Measurements from ENCODE around the gene AKR7A2.

The AKR7A2 gene

DNA sequence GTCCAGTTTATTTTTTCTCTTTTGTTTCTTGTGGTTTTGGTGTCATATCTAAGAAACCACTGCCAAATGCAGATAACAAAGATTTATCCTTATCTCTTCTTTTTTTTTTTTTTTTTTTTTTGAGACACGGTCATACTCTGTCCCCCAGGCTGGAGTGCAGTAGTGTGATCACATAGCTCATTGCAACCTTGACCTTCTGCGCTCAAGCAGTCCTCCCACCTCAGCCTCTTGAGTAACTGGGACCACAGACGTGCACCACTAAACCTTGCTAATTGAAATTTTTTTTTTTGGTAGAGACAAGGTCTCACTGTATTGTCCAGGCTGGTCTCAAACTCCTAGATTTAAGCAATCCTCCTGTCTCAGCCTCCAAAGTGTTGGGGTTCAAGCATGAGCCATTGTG lies 9.1 kb upstream of the AKR7A2 start:
- TF ChIP-seq, protein P1, sequence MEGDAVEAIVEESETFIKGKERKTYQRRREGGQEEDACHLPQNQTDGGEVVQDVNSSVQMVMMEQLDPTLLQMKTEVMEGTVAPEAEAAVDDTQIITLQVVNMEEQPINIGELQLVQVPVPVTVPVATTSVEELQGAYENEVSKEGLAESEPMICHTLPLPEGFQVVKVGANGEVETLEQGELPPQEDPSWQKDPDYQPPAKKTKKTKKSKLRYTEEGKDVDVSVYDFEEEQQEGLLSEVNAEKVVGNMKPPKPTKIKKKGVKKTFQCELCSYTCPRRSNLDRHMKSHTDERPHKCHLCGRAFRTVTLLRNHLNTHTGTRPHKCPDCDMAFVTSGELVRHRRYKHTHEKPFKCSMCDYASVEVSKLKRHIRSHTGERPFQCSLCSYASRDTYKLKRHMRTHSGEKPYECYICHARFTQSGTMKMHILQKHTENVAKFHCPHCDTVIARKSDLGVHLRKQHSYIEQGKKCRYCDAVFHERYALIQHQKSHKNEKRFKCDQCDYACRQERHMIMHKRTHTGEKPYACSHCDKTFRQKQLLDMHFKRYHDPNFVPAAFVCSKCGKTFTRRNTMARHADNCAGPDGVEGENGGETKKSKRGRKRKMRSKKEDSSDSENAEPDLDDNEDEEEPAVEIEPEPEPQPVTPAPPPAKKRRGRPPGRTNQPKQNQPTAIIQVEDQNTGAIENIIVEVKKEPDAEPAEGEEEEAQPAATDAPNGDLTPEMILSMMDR (IDR thresholded peaks at IDR 0.05; ENCODE audit: low read depth, low read length, missing control alignments) = no peak
- no peak for DNase-seq (ENCODE audit: low read depth)

DNA sequence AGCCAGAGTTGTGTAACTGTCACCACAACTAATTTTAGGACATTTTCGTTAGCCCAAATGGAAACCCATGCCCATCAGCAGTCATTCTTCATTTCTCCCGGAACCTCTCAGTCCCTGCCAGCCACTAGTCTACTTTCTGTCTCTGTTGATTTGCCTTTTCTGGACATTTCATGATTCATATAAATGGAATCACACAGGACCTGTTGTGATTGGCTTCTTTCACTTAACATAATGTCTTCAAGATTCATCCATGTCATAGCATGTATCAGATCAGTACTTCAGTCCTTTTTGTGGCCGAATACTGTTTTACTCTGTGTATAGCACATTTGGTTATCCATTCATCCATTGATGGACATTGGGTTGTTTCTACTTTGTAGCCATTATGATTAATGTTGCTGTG lies 7.3 kb upstream of the AKR7A2 start:
- no peak overlapping the region for H3K4me3 ChIP-seq (ENCODE audit: low read depth, low read length)
- TF ChIP-seq, protein P1 (IDR thresholded peaks at IDR 0.05; ENCODE audit: low read depth, low read length, missing control alignments) = no peak
- no peak for DNase-seq (ENCODE audit: low read depth)

More for the DNA sequence above, 9.1 kb upstream of the AKR7A2 start:
- no peak overlapping the region for H3K4me3 ChIP-seq (ENCODE audit: low read depth, low read length)

DNA sequence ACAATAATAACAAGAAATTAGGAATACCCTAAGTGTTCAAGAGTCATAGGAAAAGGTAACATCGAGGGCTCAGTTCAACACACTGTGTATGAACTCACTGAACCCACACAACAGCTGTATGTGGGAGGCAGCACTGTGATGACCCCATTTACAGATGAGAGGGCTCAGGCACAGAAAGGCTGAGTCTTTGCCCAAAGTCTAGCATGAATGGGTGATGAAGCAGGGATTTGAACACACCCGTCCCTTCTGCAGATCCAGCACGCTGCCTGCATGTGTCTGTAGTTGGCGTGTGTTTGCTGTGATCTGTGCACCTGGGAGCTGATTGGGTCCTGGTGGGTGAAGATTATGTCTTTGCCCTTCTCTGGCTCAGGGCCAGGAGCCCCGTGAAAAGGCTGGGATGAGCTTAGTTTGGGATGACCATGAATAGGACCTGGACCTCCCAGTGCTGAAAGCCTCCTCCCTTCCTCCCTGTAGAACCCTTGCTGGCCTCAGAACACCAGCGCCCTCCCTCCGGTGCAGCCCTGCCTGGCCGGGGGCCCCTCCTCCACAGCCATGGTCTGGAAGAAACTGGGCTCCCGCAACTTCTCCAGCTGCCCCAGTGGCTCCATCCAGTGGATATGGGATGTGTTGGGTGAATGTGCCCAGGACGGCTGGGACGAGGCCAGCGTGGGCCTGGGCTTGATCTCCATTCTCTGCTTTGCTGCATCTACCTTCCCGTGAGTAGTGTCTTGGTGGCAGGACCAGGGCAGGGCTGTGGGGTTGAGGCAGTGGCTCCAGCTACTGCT lies 5.4 kb upstream of the AKR7A2 start:
- H3K4me3 ChIP-seq (ENCODE audit: low read depth, low read length) = no peak overlapping the region
- TF ChIP-seq, protein P1 (IDR thresholded peaks at IDR 0.05; ENCODE audit: low read depth, low read length, missing control alignments) = no peak
- DNase-seq (ENCODE audit: low read depth) = no peak

DNA sequence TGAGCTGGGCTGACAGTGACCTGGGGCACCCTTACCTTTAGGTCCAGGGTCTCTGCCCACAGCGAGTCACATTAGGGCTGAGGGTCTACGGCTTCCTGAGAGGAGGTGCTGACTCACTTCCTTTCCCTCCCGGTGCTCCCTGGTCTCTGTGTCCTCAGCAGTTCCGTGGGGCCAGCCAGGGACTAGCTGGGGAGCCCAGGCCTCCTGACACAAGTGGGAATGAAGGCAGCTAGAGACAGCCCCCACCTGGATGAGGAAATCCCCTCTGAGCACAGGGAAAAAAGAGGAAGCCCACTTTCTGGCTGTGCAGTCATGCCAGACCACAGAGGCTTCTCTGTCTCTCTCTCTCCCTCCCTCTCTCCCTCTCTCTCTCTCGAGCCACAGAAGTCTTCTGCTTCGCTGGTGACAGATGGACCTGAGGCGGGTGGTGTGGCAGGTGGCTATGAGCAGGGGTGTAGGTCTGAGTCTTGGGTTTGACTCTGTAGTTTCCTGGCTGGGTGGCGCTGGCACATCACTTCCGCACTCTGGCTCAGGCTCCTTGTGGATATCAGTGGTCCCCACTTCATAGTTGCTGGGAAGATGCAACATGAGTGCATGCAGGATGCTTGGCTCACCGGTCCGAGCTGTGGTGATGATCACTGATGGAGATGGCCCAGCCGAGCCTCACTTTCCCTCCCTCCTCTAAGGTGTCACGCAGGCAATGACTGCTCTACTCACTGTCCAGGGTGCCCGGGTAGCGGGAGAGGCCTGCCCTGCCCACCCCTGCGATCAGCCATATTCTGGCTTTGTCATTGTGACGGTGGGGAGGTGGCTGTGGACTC lies 3.6 kb upstream of the AKR7A2 start:
- H3K4me3 ChIP-seq (ENCODE audit: low read depth, low read length) = no peak overlapping the region; the same call in none of the 2 replicates
- peak; percentile 39 for DNase-seq (ENCODE audit: low read depth)
- TF ChIP-seq, protein P1 (IDR thresholded peaks at IDR 0.05; ENCODE audit: low read depth, low read length, missing control alignments) = no peak

DNA sequence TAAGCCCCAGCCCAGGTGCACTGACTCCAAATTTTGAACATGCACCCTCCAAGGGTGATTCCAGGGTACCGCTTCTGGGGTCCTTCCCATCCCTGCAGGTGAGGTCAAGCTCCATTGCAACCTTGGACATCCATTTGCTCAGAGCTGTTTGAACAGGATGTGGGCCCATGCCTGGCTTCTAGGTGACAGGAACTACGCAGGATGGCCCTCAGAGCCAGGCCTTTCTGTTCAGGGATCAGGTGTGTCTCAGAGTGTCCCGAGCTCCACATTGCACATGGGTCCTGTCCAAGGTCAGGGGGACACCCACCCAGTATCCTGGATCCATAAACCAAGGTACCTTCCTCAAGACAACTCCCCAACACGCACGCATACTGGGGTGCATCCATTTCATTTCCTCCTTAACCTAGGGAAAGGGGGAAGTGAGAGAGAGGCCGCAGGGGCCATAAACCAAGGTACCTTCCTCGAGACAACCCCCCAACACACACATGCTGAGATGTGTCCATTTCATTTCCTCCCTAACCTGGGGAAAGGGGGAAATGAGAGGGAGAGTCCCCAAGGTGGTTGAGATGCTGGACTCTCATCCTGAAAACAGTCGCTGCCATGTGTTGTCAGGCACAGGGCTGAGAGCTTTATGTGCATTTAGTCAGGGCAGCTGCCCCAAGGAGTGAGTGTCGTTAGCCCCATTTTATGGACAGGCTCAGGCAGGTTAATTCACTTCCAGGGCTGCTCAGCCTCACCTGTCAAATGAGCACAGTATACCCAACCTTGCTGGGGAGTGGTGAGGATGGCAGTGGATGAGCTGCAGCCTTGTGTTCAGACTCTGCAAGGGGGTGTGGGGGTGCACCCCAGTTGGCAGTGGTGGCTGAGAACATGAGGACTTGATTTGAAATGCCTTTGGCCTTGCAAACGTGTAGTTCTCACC lies 2.3 kb upstream of the AKR7A2 start:
- DNase-seq (ENCODE audit: low read depth) = no peak
- no peak overlapping the region for H3K4me3 ChIP-seq (ENCODE audit: low read depth, low read length)
- TF ChIP-seq, protein P1 (IDR thresholded peaks at IDR 0.05; ENCODE audit: low read depth, low read length, missing control alignments) = no peak

GRCh38 chr1:19313636-19313959 lies 1.7 kb upstream of the AKR7A2 start:
- peak overlapping the region; percentile 76 for H3K4me3 ChIP-seq (ENCODE audit: low read depth, low read length)
- TF ChIP-seq, protein P1 (IDR thresholded peaks at IDR 0.05; ENCODE audit: low read depth, low read length, missing control alignments) = no peak
- DNase-seq (ENCODE audit: low read depth) = no peak
